CD14-positive monocyte (primary cell): ENCODE results near the gene FGF2. TPM values are rescaled to one million over a fixed set of nuclear protein-coding genes. Genes with fewer than 3 reads are reported as not detected.

Source experiments
- DNase-seq, 3 donors: peaks; one replicate each; pipeline ENCODE4 v3.0.0-alpha.2; 2011 to 2022
- H2AFZ ChIP-seq: 2 replicates; pipeline ENCODE4 v1.6.0; 2012; ENCODE audit warnings: mild to moderate bottlenecking, low read depth, low read length, inconsistent platforms; ENCODE audit not compliant: insufficient read depth, poor library complexity, severe bottlenecking
- H3K27ac ChIP-seq, 2 donors: 1 replicate in 1 of 2; 2 replicates in 1 of 2; pipeline ENCODE4 v1.5.1; 2012 to 2013; ENCODE audit warnings: low read length in 2 of 2, control low read depth in 1 of 2, inconsistent platforms in 1 of 2, low read depth in 1 of 2, mild to moderate bottlenecking in 1 of 2
- H3K27me3 ChIP-seq, 2 donors: one replicate each; pipeline versions ENCODE4 v1.6.0 to v1.6.1; 2011 to 2013; ENCODE audit warnings: low read length in 2 of 2; ENCODE audit not compliant: control insufficient read depth in 2 of 2, insufficient read depth in 2 of 2
- H3K36me3 ChIP-seq, 2 donors: replicated peaks in 1 of 2; 1 replicate in 1 of 2; 2 replicates in 1 of 2; pipeline versions ENCODE4 v1.5.1 to v1.6.1; 2012 to 2013; ENCODE audit warnings: low read length in 2 of 2, control low read depth in 1 of 2, inconsistent platforms in 1 of 2, mild to moderate bottlenecking in 1 of 2; ENCODE audit not compliant: insufficient read depth in 2 of 2, control insufficient read depth in 1 of 2
- H3K4me1 ChIP-seq, 2 donors: 1 replicate in 1 of 2; 2 replicates in 1 of 2; pipeline versions ENCODE4 v1.5.1 to v1.6.1; 2012 to 2013; ENCODE audit warnings: low read length in 2 of 2, control low read depth in 1 of 2, inconsistent platforms in 1 of 2, mild to moderate bottlenecking in 1 of 2, moderate library complexity in 1 of 2; ENCODE audit not compliant: insufficient read depth in 2 of 2, control insufficient read depth in 1 of 2
- H3K4me2 ChIP-seq: replicated peaks from 2 replicates; pipeline ENCODE3; 2012; ENCODE audit warnings: low read length, moderate library complexity, mild to moderate bottlenecking; ENCODE audit not compliant: poor library complexity, severe bottlenecking; ENCODE audit errors: extremely low read depth
- H3K4me3 ChIP-seq, 3 experiments: fragments of 200-600 bp in 1 of 3; sonication (generic) in 1 of 3; replicated peaks in 1 of 3; 1 replicate in 2 of 3; 2 replicates in 1 of 3; pipeline ENCODE4 v1.5.1; 2011 to 2013; ENCODE audit warnings: low read length in 3 of 3, mild to moderate bottlenecking in 3 of 3, control low read depth in 2 of 3, low read depth in 2 of 3, inconsistent platforms in 1 of 3, moderate library complexity in 1 of 3
- H3K79me2 ChIP-seq: 2 replicates; pipeline ENCODE4 v1.6.0; 2012; ENCODE audit warnings: mild to moderate bottlenecking, control low read depth, inconsistent platforms, low read length, moderate library complexity; ENCODE audit not compliant: insufficient read depth
- H3K9ac ChIP-seq: 2 replicates; pipeline ENCODE4 v1.6.0; 2017; ENCODE audit warnings: low read length, mild to moderate bottlenecking; ENCODE audit not compliant: insufficient read depth, poor library complexity, severe bottlenecking
- H3K9me3 ChIP-seq, 2 donors: replicated peaks in 1 of 2; 1 replicate in 1 of 2; 2 replicates in 1 of 2; pipeline versions ENCODE4 v1.5.1 to v1.6.1; 2012 to 2013; ENCODE audit warnings: low read length in 2 of 2, control low read depth in 1 of 2; ENCODE audit not compliant: control insufficient read depth in 1 of 2, insufficient read depth in 1 of 2
- H4K20me1 ChIP-seq: 2 replicates; pipeline ENCODE4 v1.6.0; 2012; ENCODE audit warnings: mild to moderate bottlenecking, low read length, control low read depth, moderate library complexity; ENCODE audit not compliant: insufficient read depth
- H3K27ac Mint-ChIP-seq, 7 donors: one replicate each; pipeline ENCODE4 v1.8.0; 2020; ENCODE audit warnings: mild to moderate bottlenecking in 7 of 7, mixed read lengths in 7 of 7, moderate library complexity in 6 of 7, inconsistent platforms in 2 of 7
- H3K27me3 Mint-ChIP-seq, 3 donors: one replicate each; pipeline ENCODE4 v1.8.0; 2021 to 2022; ENCODE audit warnings: low read depth in 3 of 3, mild to moderate bottlenecking in 3 of 3, mixed read lengths in 3 of 3, moderate library complexity in 3 of 3, inconsistent platforms in 1 of 3
- H3K36me3 Mint-ChIP-seq, 2 donors: one replicate each; pipeline ENCODE4 v1.8.0; 2020; ENCODE audit warnings: mixed read lengths in 2 of 2, inconsistent platforms in 1 of 2, mild to moderate bottlenecking in 1 of 2
- H3K4me1 Mint-ChIP-seq: one replicate; pipeline ENCODE4 v1.8.0; 2020; ENCODE audit warnings: mild to moderate bottlenecking, mixed read lengths
- H3K4me3 Mint-ChIP-seq, 2 donors: one replicate each; pipeline ENCODE4 v1.8.0; 2020; ENCODE audit warnings: mild to moderate bottlenecking in 2 of 2, mixed read lengths in 2 of 2, moderate library complexity in 1 of 2
- H3K9me3 Mint-ChIP-seq, 7 donors: one replicate each; pipeline ENCODE4 v1.8.0; 2020 to 2022; ENCODE audit warnings: mixed read lengths in 7 of 7, mild to moderate bottlenecking in 6 of 7, moderate library complexity in 6 of 7, inconsistent platforms in 2 of 7
- CTCF ChIP-seq: fragments of 200-600 bp; IDR thresholded peaks from one replicate; pipeline ENCODE4 v1.8.0; 2022; ENCODE audit warnings: antibody characterized with exemption, mild to moderate bottlenecking
- WGBS: methylation state at CpG from one replicate; pipeline ENCODE4 v1.1.5; 2013; ENCODE audit warnings: missing lambda C conversion rate; ENCODE audit not compliant: insufficient coverage; 5-methylcytosine and 5-hydroxymethylcytosine counted together
- intact Hi-C, 2 donors: fragments of 100-400 bp; cut with micrococcal nuclease; formaldehyde crosslinking; loops; one replicate each; pipeline versions ENCODE4 v1.15.0 to v1.15.1; 2023
- polyA plus RNA-seq, 3 donors: library from polyadenylated mRNA; depleted of rRNA in 1 of 3; unstranded in 2 of 3; stranded (reverse) in 1 of 3; fragments of 300-500 nt in 2 of 3; fragments of >200 nt in 1 of 3; fragmentation: Illumina TruSeq in 2 of 3; gene quantifications; 1 replicate in 2 of 3; 2 replicates in 1 of 3; pipeline ENCODE4 v1.2.3, GENCODE V29; 2012 to 2021

FGF2 gene
- polyA plus RNA-seq, 3 donors: not detected

GRCh38 chr4:122908223-122908622, 81.6 kb downstream of the FGF2 start:
- peaks cover 0 to 3% (median 0%) of the 10 kb centered on the region in 7 donors for H3K9me3 Mint-ChIP-seq
- WGBS: 100% methylated on average over 1 of the region's 1 CpG
- H3K27me3 Mint-ChIP-seq: no peaks in the 10 kb centered on the region
- Histone ChIP-seq H3K4me2 (no peak overlapping the region), H2AFZ (no peak overlapping the region), H4K20me1 (no peaks in the 10 kb centered on the region), H3K79me2 (no peaks in the 10 kb centered on the region), H3K27me3 (no peaks in the 10 kb centered on the region), H3K9ac (no peak overlapping the region), H3K4me3 (no peak overlapping the region), H3K27ac (no peak overlapping the region), H3K36me3 (peaks cover 0 to 6% of the 10 kb centered on the region in 2 donors), H3K9me3 (no peaks in the 10 kb centered on the region), H3K4me1 (no peaks in the 10 kb centered on the region)
- no peaks in the 10 kb centered on the region for H3K4me1 Mint-ChIP-seq
- TF ChIP-seq CTCF: no peak
- peaks cover 6 to 21% of the 10 kb centered on the region in 2 donors for H3K36me3 Mint-ChIP-seq
- intact Hi-C loops: no loop called here
- H3K27ac Mint-ChIP-seq: no peak overlapping the region
- no peak for DNase-seq
- H3K4me3 Mint-ChIP-seq: no peak overlapping the region

GRCh38 chr4:122909683-122910082, 83.1 kb downstream of the FGF2 start:
- H3K27me3 Mint-ChIP-seq: no peaks in the 10 kb centered on the region
- Histone ChIP-seq H3K4me2 (no peak overlapping the region), H3K36me3 (peaks cover 0 to 6% of the 10 kb centered on the region in 2 donors), H3K27me3 (no peaks in the 10 kb centered on the region), H3K79me2 (no peaks in the 10 kb centered on the region), H3K9ac (no peak overlapping the region), H3K27ac (no peak overlapping the region), H4K20me1 (no peaks in the 10 kb centered on the region), H3K4me3 (no peak overlapping the region), H3K9me3 (no peaks in the 10 kb centered on the region), H2AFZ (no peak overlapping the region), H3K4me1 (no peaks in the 10 kb centered on the region)
- peaks cover 0 to 3% (median 0%) of the 10 kb centered on the region in 7 donors for H3K9me3 Mint-ChIP-seq
- intact Hi-C loops: no loop called here
- no peak overlapping the region for H3K27ac Mint-ChIP-seq
- TF ChIP-seq CTCF: no peak
- no peak for DNase-seq
- peaks cover 6 to 21% of the 10 kb centered on the region in 2 donors for H3K36me3 Mint-ChIP-seq
- H3K4me1 Mint-ChIP-seq: no peaks in the 10 kb centered on the region
- no peak overlapping the region for H3K4me3 Mint-ChIP-seq
- no CpG with 5 or more reads among the region's 2 CpGs for WGBS
